ENCODE data around the gene ZNF205. TPM values are rescaled to one million over a fixed set of nuclear protein-coding genes. Genes with fewer than 3 reads are reported as not detected.

Gene ZNF205
- total and polyA plus RNA-seq, 2 of the 13 experiments (the other 11 are each of a cell fraction or from before 2014, with no cell fraction given), result 5.8 to 10.2 TPM

GRCh38 chr16:3150346-3151218, 38.2 kb downstream of the ZNF205 start (continued):
- TF ChIP-seq ARID4A (CRISPR knock-in tag; IDR thresholded peaks at IDR 0.05; ENCODE audit: borderline replicate concordance) (peak; percentile 81), ZFP90 (CRISPR knock-in tag; IDR thresholded peaks at IDR 0.05; ENCODE audit: borderline replicate concordance) (peak; percentile 84; the same call in 1 of the 2 replicates), SIX1 (CRISPR knock-in tag; IDR thresholded peaks at IDR 0.05; ENCODE audit: borderline replicate concordance) (peak; percentile 16; the same call in 1 of the 2 replicates), GMEB1 (CRISPR knock-in tag; IDR thresholded peaks at IDR 0.05; ENCODE audit: borderline replicate concordance) (peak; percentile 59; the same call in 1 of the 2 replicates), ZBTB14 (CRISPR knock-in tag; IDR thresholded peaks at IDR 0.05) (no peak), TARDBP (CRISPR knock-in tag; IDR thresholded peaks at IDR 0.05) (peak; percentile 83), SALL1 (CRISPR knock-in tag; IDR thresholded peaks at IDR 0.05) (peak; percentile 81), PPARG (CRISPR knock-in tag; conservative IDR thresholded peaks at IDR 0.05) (peak; percentile 46; the same call in 1 of the 2 replicates), MAF1 (CRISPR knock-in tag; IDR thresholded peaks at IDR 0.05; ENCODE audit: borderline replicate concordance) (peak; percentile 100), ISX (CRISPR knock-in tag; conservative IDR thresholded peaks at IDR 0.05) (0 out of 2 replicates have a peak, but pooled peaks have one; percentile 32), ZNF766 (CRISPR knock-in tag; IDR thresholded peaks at IDR 0.05; ENCODE audit: borderline replicate concordance) (0 out of 2 replicates have a peak, but pooled peaks have one; percentile 75), ZNF335 (CRISPR knock-in tag; IDR thresholded peaks at IDR 0.05) (peak; percentile 39; the same call in 1 of the 2 replicates), ZNF124 (CRISPR knock-in tag; IDR thresholded peaks at IDR 0.05) (peak; percentile 88; the same call in 1 of the 2 replicates), IRF2 (CRISPR knock-in tag; IDR thresholded peaks at IDR 0.05) (peak; percentile 82), HMGXB3 (CRISPR knock-in tag; IDR thresholded peaks at IDR 0.05; ENCODE audit: borderline replicate concordance) (0 out of 2 replicates have a peak, but pooled peaks have one; percentile 56), ZNF772 (CRISPR knock-in tag; IDR thresholded peaks at IDR 0.05) (peak; percentile 86)

Measured in HepG2 (cell line).